ENCODE results near the gene HDAC4.

The HDAC4 gene

DNA sequence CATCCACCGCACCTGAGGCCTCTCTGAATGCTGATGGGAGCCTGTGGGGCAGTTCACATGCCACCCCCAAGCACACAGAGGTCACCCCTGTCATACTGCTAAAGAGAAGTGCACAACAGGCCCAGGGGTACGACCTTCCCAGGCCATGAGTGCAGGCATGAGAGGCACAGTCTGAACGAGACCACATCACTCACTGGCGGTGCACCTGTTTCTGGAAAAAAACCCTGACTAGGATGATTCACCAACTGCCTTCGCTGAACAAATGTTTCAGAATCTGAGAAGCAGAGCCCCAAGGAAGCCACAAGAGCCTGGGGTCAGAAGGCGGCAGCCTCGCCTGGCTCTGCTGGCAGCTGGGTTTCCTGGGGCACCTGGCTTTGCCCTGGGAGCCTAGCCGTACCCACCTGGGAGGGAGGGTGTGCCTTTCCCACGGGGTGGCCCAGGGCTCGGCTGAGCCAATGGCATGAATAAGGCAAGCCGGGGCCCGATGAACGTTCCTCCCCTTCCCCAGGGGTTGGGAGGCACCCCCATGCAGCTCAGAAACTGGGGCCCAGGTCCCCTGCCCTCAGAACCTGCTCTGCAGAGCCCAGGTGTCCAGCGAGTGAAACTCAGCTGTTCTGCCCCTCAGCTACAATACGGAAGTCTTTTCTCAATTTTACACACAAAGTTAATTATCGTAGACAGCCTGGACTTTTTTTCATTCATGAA is 73.8 kb downstream of the HDAC4 start:
- peak; percentile 87 for DNase-seq (ENCODE audit: low spot score)

DNA sequence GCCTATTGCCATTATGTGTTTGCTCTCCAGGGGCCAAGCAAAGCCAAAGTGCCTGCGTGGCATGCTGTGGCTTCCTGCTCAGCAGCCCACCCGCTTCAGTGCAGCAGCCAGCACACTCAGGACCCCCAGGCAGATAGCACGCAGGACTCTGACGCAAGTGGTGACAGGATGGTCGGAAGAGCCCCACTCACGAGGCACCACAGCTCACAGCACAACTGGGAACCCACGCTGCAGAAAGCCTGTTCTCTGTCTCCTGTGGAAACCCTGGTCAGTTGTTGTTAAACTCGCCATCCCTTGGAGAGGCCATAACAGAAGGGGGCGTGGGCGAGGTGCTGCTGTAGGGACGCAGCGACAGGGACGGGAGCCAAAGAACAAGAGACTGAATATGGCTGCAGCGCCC is 76.4 kb downstream of the HDAC4 start:
- no peak for DNase-seq (ENCODE audit: low spot score)

DNA sequence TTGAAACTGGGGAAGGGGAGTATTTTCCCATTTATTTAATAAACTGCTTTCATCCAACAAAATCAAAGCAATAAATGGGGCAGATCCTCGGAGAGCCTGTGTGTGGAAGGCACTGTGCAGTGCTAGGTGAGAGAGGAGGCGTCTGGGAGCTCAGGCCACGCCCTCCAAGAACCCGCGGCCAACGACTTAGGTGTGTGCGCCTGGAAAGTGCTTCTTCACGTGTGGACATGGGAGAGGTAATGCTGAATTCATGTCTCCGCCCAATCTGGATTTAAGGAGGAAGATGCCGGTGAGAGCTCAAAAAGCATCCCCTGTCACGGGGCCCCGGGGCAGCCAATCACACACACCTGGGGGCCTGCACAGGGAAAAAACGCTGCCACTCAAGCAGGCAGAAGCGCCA is 77.4 kb downstream of the HDAC4 start:
- peak; percentile 8 for DNase-seq (ENCODE audit: low spot score)

DNA sequence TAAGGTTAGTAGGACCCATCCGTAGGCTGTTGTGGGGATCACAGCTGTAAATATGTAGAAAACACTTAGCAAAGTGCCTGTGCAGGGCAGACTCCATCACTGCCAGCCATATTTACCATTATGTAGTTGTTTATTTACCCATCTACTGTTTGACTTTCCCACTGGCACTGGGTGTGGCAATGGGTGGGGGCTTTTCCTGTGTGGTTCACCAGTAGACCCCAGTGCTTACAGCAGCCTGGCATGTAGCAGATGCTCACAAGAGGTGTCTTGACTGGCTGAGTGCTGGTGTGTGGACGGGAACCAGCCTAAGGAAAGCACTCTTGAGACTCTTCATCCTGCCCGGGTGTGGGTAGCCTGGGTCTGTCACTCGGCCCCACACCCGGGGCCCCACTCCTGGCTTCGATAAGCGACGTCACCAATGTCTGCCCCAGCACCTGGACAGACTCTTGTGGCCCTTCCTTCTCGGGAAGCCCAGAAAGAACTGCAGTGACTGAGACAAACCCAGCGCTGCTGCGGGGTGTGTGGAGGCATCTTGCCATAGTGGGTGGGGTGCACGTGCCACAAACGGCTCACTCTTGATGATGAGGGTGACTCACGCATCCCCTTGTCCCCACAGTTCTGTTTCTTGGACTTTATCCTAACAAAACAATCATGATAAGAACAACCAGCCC is 78.3 kb downstream of the HDAC4 start:
- DNase-seq (ENCODE audit: low spot score) = peak; percentile 52

DNA sequence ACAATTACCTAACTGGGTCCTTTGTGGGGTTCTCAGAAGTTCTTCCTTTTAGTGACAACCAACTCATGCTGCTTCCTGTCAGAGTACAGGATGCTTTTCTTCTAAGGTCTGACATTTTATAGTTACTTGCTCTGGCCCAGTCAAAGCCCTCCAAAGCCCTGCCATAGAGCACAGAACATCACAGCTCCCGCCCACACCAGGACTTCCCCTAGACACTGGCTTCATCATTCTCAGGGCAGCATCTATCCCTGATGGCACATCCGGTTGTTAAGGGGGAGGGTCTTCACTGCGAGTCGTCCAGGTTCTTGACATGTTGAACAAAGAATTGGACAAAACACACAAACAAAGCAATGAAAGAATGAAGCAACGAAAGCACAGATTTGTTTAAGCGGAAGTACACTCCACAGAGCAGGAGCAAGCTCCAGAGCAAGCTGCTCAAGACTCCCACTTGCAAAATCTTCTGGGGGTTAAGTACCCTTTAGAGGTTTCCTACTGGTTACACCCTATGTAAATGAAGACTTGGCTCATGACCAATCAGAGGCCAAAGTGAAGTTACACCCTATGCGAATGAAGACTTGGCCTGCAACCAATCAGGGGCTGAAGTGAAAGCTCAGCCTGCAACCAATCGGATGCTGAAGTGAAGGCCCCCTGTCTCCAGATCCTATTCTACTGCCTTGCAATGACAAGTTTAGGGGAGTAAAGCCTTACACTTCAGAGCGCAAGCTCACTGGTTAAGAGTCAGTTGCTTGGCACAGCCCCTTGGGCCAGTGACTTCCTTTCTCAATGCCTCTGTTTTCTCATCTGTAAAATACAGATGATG is 79.0 kb downstream of the HDAC4 start:
- DNase-seq (ENCODE audit: low spot score) = peak; percentile 35

DNA sequence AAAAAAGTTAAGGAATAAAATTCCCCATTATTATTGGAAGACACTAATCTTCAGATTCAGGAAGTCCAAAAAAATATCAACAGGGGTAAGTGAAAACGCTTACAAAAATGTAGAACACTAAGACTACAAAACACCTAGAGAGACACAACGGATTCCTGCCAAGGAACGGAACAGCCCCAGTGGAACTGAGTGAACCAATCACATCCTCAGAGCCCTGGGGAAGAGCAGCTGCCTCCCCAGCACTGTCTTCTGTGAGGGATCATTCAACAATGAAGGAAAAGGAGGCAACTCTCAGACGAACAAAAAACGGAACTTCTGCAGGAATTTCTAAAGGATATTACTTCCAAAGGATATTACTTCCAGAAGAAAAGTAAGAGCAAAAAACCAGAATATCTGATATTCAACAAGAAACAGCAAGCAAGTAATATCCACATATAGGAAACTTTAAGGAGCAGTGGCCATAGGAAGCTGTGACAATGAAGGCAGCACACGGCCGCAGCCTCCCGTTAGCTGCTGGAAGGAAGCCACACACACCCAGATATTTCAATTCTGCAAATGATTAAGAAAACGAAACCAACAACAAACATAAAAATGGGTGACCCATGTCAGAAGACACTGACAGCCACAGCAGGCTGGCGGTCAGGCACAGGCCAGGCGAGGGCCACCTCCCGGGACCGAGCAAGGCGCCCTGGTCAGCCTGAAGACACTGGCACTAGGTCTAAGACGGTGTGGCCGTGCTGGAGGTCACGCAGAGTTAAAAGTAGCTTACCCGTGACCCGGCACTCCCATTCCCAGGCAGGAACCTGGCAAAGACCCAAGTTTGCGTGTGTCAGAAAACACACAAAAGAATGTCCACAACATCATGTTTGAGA is 81.8 kb downstream of the HDAC4 start:
- peak; percentile 42 for DNase-seq (ENCODE audit: low spot score)

DNA sequence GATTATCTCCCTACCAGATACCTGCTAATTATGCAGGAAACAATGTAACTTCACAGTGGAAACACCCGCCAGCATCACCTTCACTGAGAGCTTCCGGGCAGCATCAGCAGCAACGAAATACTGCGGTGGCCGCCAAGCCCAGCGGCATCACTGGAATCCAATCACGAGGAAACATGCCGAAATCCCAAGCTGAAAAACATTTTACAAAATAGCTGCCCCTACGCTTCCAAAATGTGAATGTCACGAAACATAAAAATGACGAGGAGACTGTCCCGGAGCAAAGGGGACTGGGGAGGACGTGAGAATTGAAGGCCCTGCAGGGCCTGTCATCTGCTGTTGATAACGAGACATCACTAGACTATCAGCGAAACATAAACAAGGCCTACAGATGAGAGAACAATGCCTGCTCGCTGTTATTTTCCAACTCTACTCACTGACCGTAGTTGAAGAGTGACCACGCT is 82.6 kb downstream of the HDAC4 start:
- no peak for DNase-seq (ENCODE audit: low spot score)

DNA sequence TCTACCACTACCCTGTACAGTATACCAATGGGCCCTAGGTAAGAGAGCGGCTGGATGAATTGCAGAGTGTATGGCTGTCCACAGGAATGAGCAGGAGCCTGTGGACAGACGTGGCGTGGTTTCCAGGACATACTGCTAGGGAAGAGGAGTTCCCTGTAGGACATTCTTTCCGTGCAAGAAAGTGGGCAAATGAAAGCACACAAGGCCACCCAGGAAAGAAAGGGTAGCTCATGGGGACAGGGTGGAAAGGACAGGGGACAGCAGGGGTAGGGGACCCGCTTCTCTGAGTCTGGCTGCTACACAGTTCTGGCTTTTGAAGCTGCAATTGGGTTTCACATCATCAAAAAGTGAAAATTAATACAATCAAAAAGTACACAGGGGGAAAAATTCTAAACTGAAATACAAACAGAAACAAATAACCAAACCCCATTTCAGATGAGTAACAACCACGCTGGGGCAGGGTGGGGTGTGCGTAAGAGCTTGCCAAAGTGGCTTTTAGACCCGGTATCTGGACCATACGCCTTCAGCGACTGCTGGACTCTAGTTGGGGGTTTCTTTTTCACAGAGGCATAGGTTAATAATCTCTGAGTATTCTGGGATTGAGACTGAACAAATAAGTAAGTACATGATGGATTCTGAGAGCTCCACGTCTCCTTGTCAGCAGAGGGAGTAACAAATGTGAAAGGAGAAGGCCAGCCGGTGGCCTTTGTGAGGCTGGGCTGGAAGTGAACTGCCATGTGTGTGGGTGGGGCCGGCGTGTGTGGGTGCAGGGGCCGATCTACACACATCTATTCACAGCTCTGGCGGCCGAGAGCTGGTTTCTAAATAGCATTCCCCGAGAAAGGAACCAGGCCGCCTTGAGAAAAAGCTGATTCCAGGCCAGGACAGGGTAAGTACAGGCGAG is 84.0 kb downstream of the HDAC4 start:
- DNase-seq (ENCODE audit: low spot score) = peak; percentile 52

DNA sequence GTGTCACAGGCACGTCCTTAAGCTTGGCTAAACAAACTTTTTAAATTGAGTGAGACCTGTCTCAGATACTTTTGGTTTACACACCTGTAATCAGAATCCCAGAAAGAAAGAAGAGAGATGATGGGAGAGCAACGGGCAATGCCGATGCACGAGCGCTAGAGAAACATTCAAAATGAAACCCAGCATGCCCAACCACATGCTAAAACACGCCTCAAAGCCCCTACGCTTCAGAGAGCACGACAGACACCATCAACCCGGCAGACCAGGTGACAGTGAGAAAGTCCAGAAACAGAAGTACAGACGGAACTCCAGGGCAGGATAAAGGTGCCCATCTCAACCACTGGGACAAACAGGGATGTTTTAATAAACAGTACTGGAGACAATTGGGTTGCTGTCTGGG is 85.5 kb downstream of the HDAC4 start:
- no peak for DNase-seq (ENCODE audit: low spot score)

DNA sequence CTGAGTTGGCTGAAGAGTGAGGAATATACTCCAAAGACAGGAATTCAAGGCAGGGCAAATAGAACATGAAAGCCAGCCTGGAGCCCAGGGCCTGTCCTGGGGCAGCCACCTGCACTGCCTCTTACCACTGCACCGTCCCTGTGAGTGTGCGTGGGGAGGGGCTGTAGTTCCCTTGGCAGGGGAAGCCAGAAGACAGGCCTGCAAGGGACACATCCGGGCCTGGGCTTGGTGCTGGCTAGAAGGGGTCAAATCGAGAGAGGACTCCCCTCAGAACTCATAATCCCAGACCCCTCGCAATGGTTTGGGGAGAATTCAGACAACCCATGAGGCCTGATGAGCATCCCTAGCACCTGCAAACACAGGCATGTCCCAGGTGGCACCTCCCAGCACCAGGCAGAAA is 87.0 kb downstream of the HDAC4 start:
- DNase-seq (ENCODE audit: low spot score) = no peak

DNA sequence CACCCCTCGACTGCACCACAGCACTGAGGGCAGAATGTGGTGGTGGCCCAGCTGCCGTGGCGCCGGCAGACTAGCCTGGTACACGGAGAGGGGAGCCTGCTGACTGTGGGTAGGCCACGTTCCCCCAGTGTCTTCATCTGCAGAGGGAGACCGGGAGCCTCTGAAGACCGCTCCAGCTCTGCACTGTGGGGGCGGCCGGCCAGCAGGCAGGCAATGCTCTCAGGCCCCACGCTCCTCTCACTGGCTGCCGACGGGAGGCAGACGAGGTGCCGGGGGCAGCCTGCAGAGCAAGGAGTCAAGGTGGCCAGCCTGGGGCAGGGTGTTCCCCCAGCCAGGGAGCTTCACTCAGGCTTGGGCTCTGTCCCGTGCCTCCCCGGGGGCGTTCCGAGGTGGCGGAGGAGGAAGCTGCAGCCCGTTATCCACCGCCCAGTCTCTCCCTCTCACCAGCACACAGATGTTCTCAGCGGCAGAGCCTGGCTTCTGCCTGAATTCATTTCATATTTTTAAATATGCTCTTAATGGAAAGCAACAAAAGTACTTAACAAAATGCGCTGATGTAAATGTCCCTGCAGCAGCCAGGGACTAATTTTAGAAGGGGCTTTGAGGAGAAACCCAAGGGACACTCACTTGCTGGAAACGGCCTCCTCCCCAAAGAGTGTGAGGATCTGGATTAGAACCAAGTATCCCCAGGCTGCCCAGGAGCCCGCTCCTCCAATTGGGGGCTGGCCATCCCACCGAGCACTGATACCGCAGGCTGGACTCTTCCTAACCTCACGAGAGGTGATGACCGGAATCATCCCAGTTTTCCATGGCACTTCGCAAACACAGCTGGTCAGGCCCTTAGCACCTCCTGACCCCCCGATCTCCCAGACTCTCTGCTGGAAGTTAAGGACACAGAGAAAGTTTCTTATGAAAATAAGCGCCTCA is 87.8 kb downstream of the HDAC4 start:
- DNase-seq (ENCODE audit: low spot score) = no peak

DNA sequence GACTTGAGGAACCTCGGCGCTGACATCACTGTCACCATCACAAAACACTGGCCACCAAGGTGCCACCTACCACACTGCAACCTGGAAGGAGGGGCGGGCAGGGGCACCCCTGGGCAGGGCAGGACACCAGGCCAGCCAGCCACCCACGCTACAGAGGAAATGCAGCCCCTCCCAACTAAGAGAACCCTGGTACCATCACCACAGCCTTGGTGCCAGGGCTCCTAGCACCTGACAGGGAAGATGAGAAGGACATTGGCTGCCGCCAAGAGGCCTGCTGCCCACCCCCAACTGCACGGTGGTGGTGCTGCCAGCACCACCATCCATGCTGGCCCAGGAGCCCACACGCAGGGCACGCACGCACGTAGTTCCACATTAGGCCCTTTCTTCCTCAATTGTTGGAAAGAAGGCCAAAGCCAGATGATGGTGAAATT is 88.7 kb downstream of the HDAC4 start:
- no peak for DNase-seq (ENCODE audit: low spot score)

DNA sequence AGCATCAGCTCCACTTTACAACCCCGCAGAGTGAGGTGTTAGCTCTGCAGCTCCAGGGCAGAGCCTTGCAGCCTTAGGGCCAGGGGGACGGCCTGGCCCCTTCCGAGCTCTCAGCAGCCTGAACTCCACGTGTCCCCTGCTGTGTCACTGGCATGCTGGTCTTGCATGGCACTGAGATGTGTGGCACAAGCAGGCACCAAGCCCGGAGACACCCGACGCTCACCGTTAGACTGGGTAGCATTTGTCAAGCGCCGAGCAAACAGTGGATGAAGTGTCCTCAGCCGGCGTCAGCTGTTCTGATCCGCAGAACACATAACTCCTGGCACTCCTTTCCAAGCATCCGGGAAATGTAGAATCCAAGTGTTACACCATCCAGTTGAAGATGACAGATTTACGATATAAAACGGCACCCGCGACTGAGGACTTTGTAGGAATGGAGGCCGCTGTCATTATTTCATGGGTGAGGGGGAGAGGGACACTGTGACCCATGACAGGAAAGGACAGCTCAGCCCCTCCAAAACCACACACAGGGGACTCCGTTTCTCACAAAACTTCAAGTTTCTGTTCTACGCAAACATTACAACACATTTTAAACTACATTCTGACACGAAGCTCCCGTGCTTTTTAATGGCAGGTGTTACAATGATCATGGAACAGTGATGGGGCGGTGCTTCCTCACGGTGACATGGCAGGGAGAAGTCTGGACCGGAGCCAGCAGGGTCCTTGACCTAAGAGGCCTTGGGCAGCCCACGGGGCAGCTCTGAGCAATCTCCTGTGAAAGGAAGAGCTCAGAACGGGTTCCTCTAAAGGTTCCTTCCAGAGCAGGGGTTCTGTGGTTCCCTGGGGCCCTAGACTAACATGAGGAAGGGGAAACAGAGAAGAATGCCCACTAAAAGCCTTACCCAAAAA is 89.4 kb downstream of the HDAC4 start:
- no peak for DNase-seq (ENCODE audit: low spot score)

DNA sequence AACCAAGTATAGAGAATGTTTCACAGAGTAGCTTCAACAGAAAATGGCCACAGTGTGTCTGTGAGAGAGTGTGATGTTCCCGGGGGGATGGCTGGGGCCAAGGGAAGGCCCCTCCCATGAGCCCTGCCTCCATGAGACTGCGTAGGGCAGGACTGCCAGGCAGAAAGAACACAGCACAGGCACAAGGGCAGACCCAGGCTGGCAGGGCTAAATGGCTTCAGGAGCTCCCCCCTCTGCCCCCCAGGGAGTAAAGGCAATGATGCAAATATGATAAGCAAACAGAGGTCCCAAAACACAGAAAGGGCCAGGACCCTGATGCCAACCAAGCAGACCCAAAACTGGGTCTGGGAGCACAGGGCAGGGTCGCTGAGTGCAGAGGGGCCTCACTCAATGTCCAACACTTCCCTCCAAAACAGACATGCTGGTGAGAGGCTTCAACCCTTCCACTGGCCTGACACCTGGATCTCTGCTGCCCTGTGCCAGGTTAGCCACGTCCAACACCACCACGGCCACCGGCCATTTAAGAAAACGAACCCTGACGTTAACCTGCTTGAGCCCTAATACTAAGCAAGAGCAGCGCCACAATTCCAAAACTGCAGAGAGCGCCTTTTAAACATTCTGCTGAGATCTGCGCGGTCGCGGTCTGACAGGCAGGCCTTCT is 90.3 kb downstream of the HDAC4 start:
- no peak for DNase-seq (ENCODE audit: low spot score)

DNA sequence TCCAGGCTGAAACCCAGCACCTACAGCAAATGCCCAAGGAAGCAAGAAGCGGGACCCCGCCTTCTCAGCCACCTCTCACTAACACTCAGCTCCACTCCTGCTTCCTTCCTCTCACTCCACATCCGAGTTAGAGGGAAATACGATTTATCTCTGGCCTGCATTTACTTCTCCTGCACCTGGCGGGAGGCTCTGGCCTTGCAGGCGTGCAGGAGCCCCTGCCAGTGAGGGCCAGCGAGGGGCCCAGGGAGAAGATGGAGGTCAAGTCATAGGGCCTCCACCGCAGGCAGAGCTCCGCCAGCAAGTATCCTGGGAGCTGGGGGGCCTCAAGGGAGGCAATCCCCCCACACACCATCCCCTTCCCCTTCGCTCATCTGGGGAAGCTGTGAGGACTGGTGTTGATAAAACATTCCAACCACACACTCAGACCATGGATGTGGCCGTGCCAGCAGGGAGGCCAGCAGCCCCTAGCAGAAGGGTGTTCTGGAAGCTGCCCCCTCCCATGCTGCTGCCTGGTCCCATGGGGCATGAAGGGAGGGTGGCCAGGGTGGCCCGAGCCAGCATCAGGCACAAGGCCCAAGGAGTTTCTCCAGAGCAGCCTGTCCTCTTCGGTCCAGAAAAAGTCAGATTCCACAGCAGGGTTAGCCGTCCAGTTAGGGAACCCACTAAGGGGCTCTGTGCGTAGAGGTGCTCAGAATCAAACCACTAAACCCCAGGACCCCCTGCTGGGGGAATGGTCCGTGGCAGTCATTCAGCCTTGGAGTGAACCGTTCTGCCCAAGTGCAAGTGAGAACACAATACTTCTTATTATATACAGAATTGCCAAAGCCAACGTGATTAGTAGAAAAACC is 91.2 kb downstream of the HDAC4 start:
- DNase-seq (ENCODE audit: low spot score) = no peak

DNA sequence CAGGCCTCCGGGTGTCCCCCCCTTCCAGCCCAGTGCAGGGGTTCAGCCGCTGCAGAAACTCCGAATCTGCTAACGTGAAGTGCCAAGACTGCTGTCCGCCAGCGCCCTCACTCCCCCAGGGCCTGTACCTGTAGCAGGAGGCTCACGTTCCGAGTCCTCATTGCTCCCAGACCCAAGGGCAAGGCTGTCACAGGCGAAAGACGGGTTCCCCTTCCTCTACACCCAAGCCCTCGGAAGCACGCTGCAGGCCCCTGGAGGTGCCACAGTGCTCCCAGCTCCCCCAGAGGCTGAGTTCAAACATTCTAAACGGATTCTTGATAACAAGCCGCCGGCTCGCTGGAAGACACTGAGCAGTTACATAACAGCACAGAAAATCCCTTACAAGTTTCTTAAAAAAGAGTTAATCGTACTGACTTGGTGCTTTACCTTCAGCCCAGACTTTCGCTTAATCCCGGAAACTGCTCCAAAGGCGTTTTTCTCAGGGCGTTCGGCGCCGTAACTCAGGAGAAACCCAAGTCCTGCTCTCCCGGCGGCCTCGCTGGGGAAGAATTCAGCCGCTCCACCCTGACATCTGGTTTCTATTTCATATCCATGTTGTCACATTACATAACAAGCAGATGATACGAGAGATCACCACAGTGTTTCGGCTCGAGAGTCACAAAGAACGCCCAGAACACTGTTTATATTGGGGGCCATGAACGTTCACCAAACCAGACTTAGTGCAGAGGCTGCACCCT is 92.0 kb downstream of the HDAC4 start:
- no peak for DNase-seq (ENCODE audit: low spot score)
